Naive thymus-derived CD8-positive, alpha-beta T cell (primary cell): ENCODE data around the gene LIPA. TPM values are rescaled to one million over a fixed set of nuclear protein-coding genes. Genes with fewer than 3 reads are reported as not detected.
"Not testable (repeated sequence)": the region's sequence is repeated elsewhere in the genome, so short reads cannot be mapped to it uniquely, and the experiment has no call there.

ENCODE experiments used
- ATAC-seq, 2 donors: fragments of 150-1000 bp; cut with Tn5 transposase in 1 of 2; sonication (Bioruptor Pico), chemical (Tn5 transposase) in 1 of 2; 1 replicate in 1 of 2; 2 replicates in 1 of 2; pipeline ENCODE4 v1.10.0; 2021; ENCODE audit warnings: mild to moderate bottlenecking in 2 of 2, moderate library complexity in 2 of 2
- POLR2A ChIA-PET: fragments of 350-600 bp; sonication (Branson Sonifier 250); formaldehyde crosslinking; loops from one replicate; lab custom pipeline; 2021; ENCODE audit warnings: antibody characterized with exemption; lab: Charles Lee
- DNase-seq, 10 donors: peaks; one replicate each; pipeline versions ENCODE4 v3.0.0 to v3.0.0-alpha.2; 2020 to 2022
- H3K27ac Mint-ChIP-seq, 10 donors: one replicate each; pipeline ENCODE4 v1.8.0; 2020 to 2022; ENCODE audit warnings: mild to moderate bottlenecking in 10 of 10, mixed read lengths in 10 of 10, moderate library complexity in 4 of 10, inconsistent platforms in 1 of 10
- H3K27me3 Mint-ChIP-seq, 5 donors: one replicate each; pipeline ENCODE4 v1.8.0; 2021 to 2022; ENCODE audit warnings: mixed read lengths in 5 of 5
- H3K36me3 Mint-ChIP-seq, 3 donors: one replicate each; pipeline ENCODE4 v1.8.0; 2020 to 2022; ENCODE audit warnings: mixed read lengths in 3 of 3, mild to moderate bottlenecking in 2 of 3, inconsistent platforms in 1 of 3
- H3K4me1 Mint-ChIP-seq, 4 donors: one replicate each; pipeline ENCODE4 v1.8.0; 2021 to 2022; ENCODE audit warnings: mixed read lengths in 4 of 4
- H3K4me3 Mint-ChIP-seq, 10 donors: one replicate each; pipeline ENCODE4 v1.8.0; 2020 to 2022; ENCODE audit warnings: mild to moderate bottlenecking in 10 of 10, mixed read lengths in 10 of 10, moderate library complexity in 6 of 10, inconsistent platforms in 1 of 10
- H3K9me3 Mint-ChIP-seq, 9 donors: one replicate each; pipeline ENCODE4 v1.8.0; 2020 to 2022; ENCODE audit warnings: mixed read lengths in 9 of 9, mild to moderate bottlenecking in 3 of 9, inconsistent platforms in 1 of 9, moderate library complexity in 1 of 9
- polyA plus RNA-seq, 3 donors: library from polyadenylated mRNA; unstranded; fragments of 300-500 nt; fragmentation: Illumina TruSeq; gene quantifications; one replicate each; pipeline ENCODE4 v1.2.3, GENCODE V29; 2021
- total RNA-seq, 8 experiments: library from RNA in 2 of 8; stranded (reverse) in 2 of 8; gene quantifications; one replicate each; pipeline ENCODE4 v1.2.3 and lab custom pipeline; 2021 to 2026

LIPA gene
- total and polyA plus RNA-seq, 5 experiments from 2014 or later: 31.2 to 102 (median 86.7) TPM

- POLR2A ChIA-PET: no interaction called here
- Mint-ChIP-seq H3K27ac (no peak overlapping the region), H3K36me3 (no peaks in the 10 kb centered on the region), H3K4me1 (peaks cover 2 to 5% (median 3%) of the 10 kb centered on the region in 4 donors), H3K27me3 (peaks cover 0 to 15% (median 11%) of the 10 kb centered on the region in 5 donors), H3K4me3 (no peak overlapping the region), H3K9me3 (no peaks in the 10 kb centered on the region)
- DNase-seq: no peak
- ATAC-seq: no peak
These were observed 50.1 kb downstream of the LIPA start for GRCh38 chr10:89201345-89202032.

- H3K36me3 Mint-ChIP-seq: no peaks in the 10 kb centered on the region
- no peaks in the 10 kb centered on the region for H3K4me1 Mint-ChIP-seq
- H3K9me3 Mint-ChIP-seq: no peaks in the 10 kb centered on the region
- DNase-seq (no peak), ATAC-seq (no peak)
- POLR2A ChIA-PET: no interaction called here
- H3K27me3 Mint-ChIP-seq: peaks cover 6 to 16% (median 13%) of the 10 kb centered on the region in 5 donors
- no peak overlapping the region for H3K27ac Mint-ChIP-seq
- no peak overlapping the region for H3K4me3 Mint-ChIP-seq
These were observed 54.1 kb downstream of the LIPA start for GRCh38 chr10:89197473-89197872.

GRCh38 chr10:89191301-89191700 lies 60.3 kb downstream of the LIPA start:
- POLR2A ChIA-PET, H3K27ac Mint-ChIP-seq, H3K36me3 Mint-ChIP-seq, ATAC-seq, H3K9me3 Mint-ChIP-seq, DNase-seq, H3K4me1 Mint-ChIP-seq, H3K4me3 Mint-ChIP-seq: not testable (repeated sequence)
- peaks cover 11 to 20% (median 13%) of the 10 kb centered on the region in 5 donors for H3K27me3 Mint-ChIP-seq

- no peak for ATAC-seq
- Mint-ChIP-seq H3K27ac (no peak overlapping the region), H3K27me3 (peaks cover 11 to 20% (median 14%) of the 10 kb centered on the region in 5 donors), H3K9me3 (peaks cover 0 to 9% (median 2%) of the 10 kb centered on the region in 9 donors), H3K4me1 (peaks cover 0 to 4% (median 0%) of the 10 kb centered on the region in 4 donors), H3K36me3 (no peaks in the 10 kb centered on the region), H3K4me3 (no peak overlapping the region)
- no peak for DNase-seq
- POLR2A ChIA-PET: no interaction called here
These were observed 62.3 kb downstream of the LIPA start for GRCh38 chr10:89189211-89189734.

- Mint-ChIP-seq H3K9me3 (peaks cover 0 to 9% (median 0%) of the 10 kb centered on the region in 9 donors), H3K27me3 (peaks cover 0 to 7% (median 3%) of the 10 kb centered on the region in 5 donors), H3K36me3 (no peaks in the 10 kb centered on the region), H3K4me1 (peaks cover 0 to 6% (median 0%) of the 10 kb centered on the region in 4 donors), H3K27ac (no peak overlapping the region), H3K4me3 (no peak overlapping the region)
- DNase-seq (no peak), ATAC-seq (no peak)
- POLR2A ChIA-PET: no interaction called here
These were observed 65.9 kb downstream of the LIPA start for GRCh38 chr10:89185658-89186057.

GRCh38 chr10:89184638-89185037 lies 66.9 kb downstream of the LIPA start:
- ATAC-seq (no peak), DNase-seq (no peak)
- H3K4me3 Mint-ChIP-seq: no peak overlapping the region
- peaks cover 0 to 7% (median 0%) of the 10 kb centered on the region in 5 donors for H3K27me3 Mint-ChIP-seq
- H3K27ac Mint-ChIP-seq: no peak overlapping the region
- peaks cover 0 to 6% (median 0%) of the 10 kb centered on the region in 4 donors for H3K4me1 Mint-ChIP-seq
- peaks cover 0 to 9% (median 0%) of the 10 kb centered on the region in 9 donors for H3K9me3 Mint-ChIP-seq
- H3K36me3 Mint-ChIP-seq: no peaks in the 10 kb centered on the region
- POLR2A ChIA-PET: no interaction called here

GRCh38 chr10:89183571-89183970 lies 68.0 kb downstream of the LIPA start:
- POLR2A ChIA-PET: no interaction called here
- peaks cover 0 to 5% (median 0%) of the 10 kb centered on the region in 9 donors for H3K9me3 Mint-ChIP-seq

GRCh38 chr10:89182894-89183293 lies 68.7 kb downstream of the LIPA start:
- H3K27me3 Mint-ChIP-seq: peaks cover 0 to 7% (median 0%) of the 10 kb centered on the region in 5 donors
- no peak for DNase-seq
- H3K4me3 Mint-ChIP-seq: no peak overlapping the region
- peaks cover 0 to 6% (median 0%) of the 10 kb centered on the region in 4 donors for H3K4me1 Mint-ChIP-seq
- POLR2A ChIA-PET: no interaction called here
- peaks cover 0 to 5% (median 0%) of the 10 kb centered on the region in 9 donors for H3K9me3 Mint-ChIP-seq
- no peaks in the 10 kb centered on the region for H3K36me3 Mint-ChIP-seq
- ATAC-seq: no peak
- no peak overlapping the region for H3K27ac Mint-ChIP-seq

More at GRCh38 chr10:89183571-89183970, 68.0 kb downstream of the LIPA start:
- DNase-seq (no peak), ATAC-seq (no peak)
- Mint-ChIP-seq H3K36me3 (no peaks in the 10 kb centered on the region), H3K27me3 (peaks cover 0 to 7% (median 0%) of the 10 kb centered on the region in 5 donors), H3K4me3 (no peak overlapping the region), H3K27ac (no peak overlapping the region), H3K4me1 (peaks cover 0 to 6% (median 0%) of the 10 kb centered on the region in 4 donors)

GRCh38 chr10:89175816-89176215 lies 75.8 kb downstream of the LIPA start:
- ATAC-seq (no peak), DNase-seq (no peak)
- Mint-ChIP-seq H3K27me3 (peaks cover 4 to 26% (median 9%) of the 10 kb centered on the region in 5 donors), H3K27ac (no peak overlapping the region), H3K4me1 (no peaks in the 10 kb centered on the region), H3K9me3 (peaks cover 0 to 5% (median 0%) of the 10 kb centered on the region in 9 donors), H3K4me3 (no peak overlapping the region), H3K36me3 (no peaks in the 10 kb centered on the region)
- POLR2A ChIA-PET: no interaction called here

GRCh38 chr10:89173075-89173474 lies 78.5 kb downstream of the LIPA start:
- no peak overlapping the region for H3K27ac Mint-ChIP-seq
- POLR2A ChIA-PET: no interaction called here

GRCh38 chr10:89171996-89172395 lies 79.6 kb downstream of the LIPA start:
- no peak for DNase-seq
- Mint-ChIP-seq H3K9me3 (no peaks in the 10 kb centered on the region), H3K4me3 (no peak overlapping the region), H3K27me3 (peaks cover 6 to 34% (median 11%) of the 10 kb centered on the region in 5 donors), H3K36me3 (no peaks in the 10 kb centered on the region), H3K4me1 (no peaks in the 10 kb centered on the region), H3K27ac (no peak overlapping the region)
- no peak for ATAC-seq
- POLR2A ChIA-PET: interaction anchor here (0.7 kb wide), 1 partner anchor 98 kb away, joined by 3 read pairs; no protein-coding TSS in a partner anchor

More at GRCh38 chr10:89173075-89173474, 78.5 kb downstream of the LIPA start:
- DNase-seq: no peak
- Mint-ChIP-seq H3K4me3 (no peak overlapping the region), H3K9me3 (no peaks in the 10 kb centered on the region), H3K4me1 (no peaks in the 10 kb centered on the region), H3K27me3 (peaks cover 6 to 34% (median 11%) of the 10 kb centered on the region in 5 donors), H3K36me3 (no peaks in the 10 kb centered on the region)
- ATAC-seq: no peak

- no peaks in the 10 kb centered on the region for H3K9me3 Mint-ChIP-seq
- no peak for ATAC-seq
- H3K36me3 Mint-ChIP-seq: no peaks in the 10 kb centered on the region
- peaks cover 8 to 34% (median 12%) of the 10 kb centered on the region in 5 donors for H3K27me3 Mint-ChIP-seq
- no peak overlapping the region for H3K27ac Mint-ChIP-seq
- H3K4me1 Mint-ChIP-seq: no peaks in the 10 kb centered on the region
- POLR2A ChIA-PET: no interaction called here
- no peak for DNase-seq
- H3K4me3 Mint-ChIP-seq: no peak overlapping the region
These were observed 80.2 kb downstream of the LIPA start for GRCh38 chr10:89171263-89171872.

GRCh38 chr10:89168354-89168900 lies 83.1 kb downstream of the LIPA start:
- H3K36me3 Mint-ChIP-seq, DNase-seq, H3K4me3 Mint-ChIP-seq, H3K27ac Mint-ChIP-seq, POLR2A ChIA-PET, ATAC-seq, H3K9me3 Mint-ChIP-seq: not testable (repeated sequence)
- H3K4me1 Mint-ChIP-seq: peaks cover 6 to 14% (median 12%) of the 10 kb centered on the region in 4 donors
- H3K27me3 Mint-ChIP-seq: peaks cover 11 to 32% (median 18%) of the 10 kb centered on the region in 5 donors
